GM23248 (cell line): ENCODE data around the gene NAALADL2.

Source experiments
- EZH2 ChIP-seq: fragments of 200-600 bp; sonication (generic); IDR thresholded peaks from 2 replicates; pipeline ENCODE4 v1.6.1; 2018; ENCODE audit warnings: antibody characterized with exemption, mild to moderate bottlenecking; ENCODE audit not compliant: insufficient read depth, poor library complexity, severe bottlenecking
- EZH2phosphoT487 ChIP-seq: fragments of 200-600 bp; sonication (generic); IDR thresholded peaks from 2 replicates; pipeline ENCODE4 v1.6.1; 2018; ENCODE audit warnings: antibody characterized with exemption, moderate library complexity, mild to moderate bottlenecking, low read depth; ENCODE audit not compliant: insufficient read depth

DNA sequence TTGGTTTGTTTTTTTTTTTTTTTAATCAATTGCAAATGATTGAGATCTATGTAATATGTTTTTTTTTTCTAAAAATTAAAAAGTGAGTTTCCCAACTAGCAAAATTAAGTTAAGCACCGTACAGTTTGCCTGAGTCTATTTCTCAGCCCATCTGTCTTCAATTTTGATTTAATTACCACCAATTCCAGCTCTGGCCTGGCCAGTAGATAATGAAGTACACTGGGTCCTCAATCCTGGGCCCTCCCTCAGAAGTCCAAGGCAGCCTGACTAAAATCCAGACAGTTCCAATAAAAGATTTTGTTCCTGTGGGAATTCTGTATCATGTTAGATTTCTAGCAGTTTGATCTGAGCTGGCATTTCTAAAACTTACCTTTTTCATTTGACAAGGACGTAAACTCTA lies 887.2 kb downstream of the NAALADL2 start:
- no peak for TF ChIP-seq EZH2
- TF ChIP-seq EZH2phosphoT487, result no peak
